GM19438 (cell line): Measurements from ENCODE around the gene CHRNG.

Experiments used
- ATAC-seq: cut with Tn5 transposase; IDR thresholded peaks from one replicate; pipeline ENCODE4 v1.9.1; 2021; ENCODE audit warnings: low read depth; ENCODE audit not compliant: unreplicated experiment

The CHRNG gene

GRCh38 chr2:232539298-232540231, at the start of gene CHRNG:
Gene CHRNG (plus strand): TSS chr2:232539692. CDS start chr2:232539748, 56 bp downstream.
- no peak for ATAC-seq

- ATAC-seq: no peak
These were observed 49.0 kb upstream of the CHRNG start for GRCh38 chr2:232490221-232491138.

GRCh38 chr2:232491139-232491780, 48.2 kb upstream of the CHRNG start:
- no peak for ATAC-seq

GRCh38 chr2:232492236-232492848, 47.1 kb upstream of the CHRNG start:
- ATAC-seq: no peak

- no peak for ATAC-seq
These were observed 46.4 kb upstream of the CHRNG start for GRCh38 chr2:232492963-232493700.

- no peak for ATAC-seq
These were observed 45.6 kb upstream of the CHRNG start for GRCh38 chr2:232493701-232494474.

- no peak for ATAC-seq
These were observed 45.0 kb upstream of the CHRNG start for GRCh38 chr2:232494542-232494941.

- ATAC-seq: no peak
These were observed 44.2 kb upstream of the CHRNG start for GRCh38 chr2:232495292-232495691.

- no peak for ATAC-seq
These were observed 42.8 kb upstream of the CHRNG start for GRCh38 chr2:232496501-232497270.

GRCh38 chr2:232497348-232497747, 42.1 kb upstream of the CHRNG start:
- ATAC-seq: no peak

- ATAC-seq: no peak
These were observed 41.0 kb upstream of the CHRNG start for GRCh38 chr2:232498452-232498851.

- ATAC-seq: no peak
These were observed 38.1 kb upstream of the CHRNG start for GRCh38 chr2:232501331-232501771.

- no peak for ATAC-seq
These were observed 37.6 kb upstream of the CHRNG start for GRCh38 chr2:232501794-232502390.

GRCh38 chr2:232502511-232502910, 37.0 kb upstream of the CHRNG start:
- ATAC-seq: no peak

GRCh38 chr2:232502911-232503808, 36.3 kb upstream of the CHRNG start:
- ATAC-seq: no peak

- ATAC-seq: no peak
These were observed 35.6 kb upstream of the CHRNG start for GRCh38 chr2:232503809-232504323.
